Sciatic nerve (tissue), 2 donors: ENCODE measurements around the gene SLC13A5. TPM values are rescaled to one million over a fixed set of nuclear protein-coding genes. Genes with fewer than 3 reads are reported as not detected.
"Not testable (repeated sequence)": the region's sequence is repeated elsewhere in the genome, so short reads cannot be mapped to it uniquely, and the experiment has no call there.

Experiments
- ATAC-seq: fragments of 200-7000 bp; cut with Tn5 transposase; one replicate; pipeline ENCODE4 v1.9.1; 2020; ENCODE audit warnings: mild to moderate bottlenecking, moderate library complexity
- DNase-seq: peaks from one replicate; pipeline ENCODE4 v3.0.0-alpha.2; 2020; ENCODE audit warnings: low spot score
- intact Hi-C: fragments of 100-400 bp; cut with DNase I; formaldehyde crosslinking; loops from one replicate; pipeline ENCODE4 v1.14.2; 2022
- total RNA-seq: library from RNA; stranded (reverse); fragmentation: NEBNext Ultra II Directional; extraction: Animal tissue kit (Norgen Biotek cat#: 25700); gene quantifications from one replicate; pipeline ENCODE4 v1.2.1, GENCODE V29; 2021
- donor health status: DM: no; HTN: no; CAD: no.
- donor health status: DM: no; HTN: no; CAD: no.

SLC13A5 gene
- total RNA-seq, 1 donor from 2014 or later: 0.62 TPM

GRCh38 chr17:6712058-6712853 lies 913 bp downstream of the SLC13A5 start:
- DNase-seq (no peak), ATAC-seq (no peak)
- intact Hi-C loops: no loop called here

- no peak for DNase-seq
- ATAC-seq: no peak
- intact Hi-C loops: no loop called here
These were observed 1.5 kb downstream of the SLC13A5 start for GRCh38 chr17:6711681-6712057.

- DNase-seq: no peak
- no peak for ATAC-seq
- intact Hi-C loops: no loop called here
These were observed 2.0 kb downstream of the SLC13A5 start for GRCh38 chr17:6711081-6711674.

GRCh38 chr17:6710317-6710716 lies 2.9 kb downstream of the SLC13A5 start:
- no peak for ATAC-seq
- intact Hi-C loops: no loop called here
- DNase-seq: no peak

- DNase-seq (no peak), ATAC-seq (no peak)
- intact Hi-C loops: no loop called here
These were observed 4.7 kb downstream of the SLC13A5 start for GRCh38 chr17:6708357-6708961.

- DNase-seq (peak; percentile 8), ATAC-seq (no peak)
- intact Hi-C loops: no loop called here
These were observed 6.2 kb downstream of the SLC13A5 start for GRCh38 chr17:6706996-6707395.

- intact Hi-C loops: no loop called here
- DNase-seq (peak; percentile 26), ATAC-seq (no peak)
These were observed 6.7 kb downstream of the SLC13A5 start for GRCh38 chr17:6706499-6706898.

- ATAC-seq: no peak
- intact Hi-C loops: no loop called here
- DNase-seq: no peak
These were observed 8.6 kb downstream of the SLC13A5 start for GRCh38 chr17:6704470-6705052.

- DNase-seq: no peak
- intact Hi-C loops: no loop called here
- no peak for ATAC-seq
These were observed 9.4 kb downstream of the SLC13A5 start for GRCh38 chr17:6703751-6704150.

- ATAC-seq: no peak
- DNase-seq: no peak
- intact Hi-C loops: no loop called here
These were observed 10.5 kb downstream of the SLC13A5 start for GRCh38 chr17:6702567-6703215.

GRCh38 chr17:6701719-6702118 lies 11.4 kb downstream of the SLC13A5 start:
- ATAC-seq: no peak

GRCh38 chr17:6700948-6701307 lies 12.2 kb downstream of the SLC13A5 start:
- ATAC-seq: no peak
- no peak for DNase-seq
- intact Hi-C loops: no loop called here

More at GRCh38 chr17:6701719-6702118, 11.4 kb downstream of the SLC13A5 start:
- DNase-seq: peak; percentile 47
- intact Hi-C loops: no loop called here

GRCh38 chr17:6699997-6700947 lies 12.9 kb downstream of the SLC13A5 start:
- DNase-seq: peak; percentile 19
- no peak for ATAC-seq
- intact Hi-C loops: no loop called here

GRCh38 chr17:6698004-6698403 lies 15.2 kb downstream of the SLC13A5 start:
- DNase-seq (no peak), ATAC-seq (no peak)
- intact Hi-C loops: no loop called here

- intact Hi-C loops: no loop called here
- DNase-seq (peak; percentile 22), ATAC-seq (no peak)
These were observed 16.3 kb downstream of the SLC13A5 start for GRCh38 chr17:6696906-6697305.

GRCh38 chr17:6695565-6695964 lies 17.6 kb downstream of the SLC13A5 start:
- DNase-seq (no peak), ATAC-seq (no peak)
- intact Hi-C loops: no loop called here

GRCh38 chr17:6695051-6695450 lies 18.1 kb downstream of the SLC13A5 start:
- no peak for ATAC-seq
- intact Hi-C loops: no loop called here
- DNase-seq: no peak

- ATAC-seq, DNase-seq, intact Hi-C loops: not testable (repeated sequence)
These were observed 21.2 kb downstream of the SLC13A5 start for GRCh38 chr17:6691958-6692357.
